Smooth muscle cell of the brain vasculature (primary cell): ENCODE data around the gene TIGD2.
"Not testable (repeated sequence)": the region's sequence is repeated elsewhere in the genome, so short reads cannot be mapped to it uniquely, and the experiment has no call there.

ENCODE experiments used
- DNase-seq: peaks from one replicate; pipeline ENCODE4 v3.0.0-alpha.2; 2012; ENCODE audit warnings: low read depth, low spot score

TIGD2 gene

GRCh38 chr4:89119836-89120235 lies 8.5 kb downstream of the TIGD2 start:
- DNase-seq = no peak

- no peak for DNase-seq
Observed at GRCh38 chr4:89121387-89122068, 10.2 kb downstream of the TIGD2 start.

- no peak for DNase-seq
Observed at GRCh38 chr4:89123451-89123851, 12.1 kb downstream of the TIGD2 start.

GRCh38 chr4:89125901-89126782 lies 14.8 kb downstream of the TIGD2 start:
- DNase-seq = no peak

GRCh38 chr4:89129080-89129640 lies 17.8 kb downstream of the TIGD2 start:
- DNase-seq = no peak

- DNase-seq = peak; percentile 76
Observed at GRCh38 chr4:89134775-89135319, 23.5 kb downstream of the TIGD2 start.

- DNase-seq = no peak
Observed at GRCh38 chr4:89136525-89136924, 25.2 kb downstream of the TIGD2 start.

GRCh38 chr4:89137231-89137630 lies 25.9 kb downstream of the TIGD2 start:
- no peak for DNase-seq

GRCh38 chr4:89137695-89138094 lies 26.4 kb downstream of the TIGD2 start:
- DNase-seq = no peak

GRCh38 chr4:89140168-89140759 lies 28.9 kb downstream of the TIGD2 start:
- DNase-seq = no peak

- no peak for DNase-seq
Observed at GRCh38 chr4:89142691-89143669, 31.6 kb downstream of the TIGD2 start.

- not testable (repeated sequence) for DNase-seq
Observed at GRCh38 chr4:89144652-89145051, 33.3 kb downstream of the TIGD2 start.

GRCh38 chr4:89146196-89146595 lies 34.9 kb downstream of the TIGD2 start:
- DNase-seq = no peak

- DNase-seq = no peak
Observed at GRCh38 chr4:89152972-89153371, 41.6 kb downstream of the TIGD2 start.

GRCh38 chr4:89156174-89156914 lies 45.0 kb downstream of the TIGD2 start:
- no peak for DNase-seq

- no peak for DNase-seq
Observed at GRCh38 chr4:89157488-89158024, 46.2 kb downstream of the TIGD2 start.

- peak; percentile 15 for DNase-seq
Observed at GRCh38 chr4:89158884-89159503, 47.7 kb downstream of the TIGD2 start.

- DNase-seq = no peak
Observed at GRCh38 chr4:89160806-89161205, 49.5 kb downstream of the TIGD2 start.

- no peak for DNase-seq
Observed at GRCh38 chr4:89161841-89162240, 50.5 kb downstream of the TIGD2 start.
